GM12878 (cell line): ENCODE results near the gene DYDC2. TPM values are rescaled to one million over a fixed set of nuclear protein-coding genes. Genes with fewer than 3 reads are reported as not detected.

Experiments used
- ATAC-seq: fragments of 200-7000 bp; cut with Tn5 transposase; 3 replicates; pipeline ENCODE4 v1.9.1; 2020; ENCODE audit warnings: mild to moderate bottlenecking, moderate library complexity
- BruUV-seq: library from RNA; stranded (reverse); fragments of 400-500 nt; replicated peaks from 2 replicates; lab custom pipeline; 2021; lab: Mats Ljungman, UMichigan
- CTCF ChIA-PET: fragments of 300-600 bp; sonication (Branson Sonifier 250); formaldehyde crosslinking; extraction: SDS; loops from one replicate; lab custom pipeline; 2021; ENCODE audit warnings: inconsistent platforms; lab: Yijun Ruan, JAX
- POLR2A ChIA-PET: fragments of 350-600 bp; formaldehyde crosslinking; extraction: SDS; loops from one replicate; lab custom pipeline; 2021; ENCODE audit warnings: inconsistent platforms; lab: Charles Lee
- RAD21 ChIA-PET: fragments of 300-600 bp; sonication (Branson Sonifier 250); formaldehyde crosslinking; loops from one replicate; lab custom pipeline; 2023; ENCODE audit warnings: antibody characterized with exemption; ENCODE audit not compliant: unreplicated experiment; lab: Charles Lee
- SMC1A ChIA-PET: fragments of 300-600 bp; sonication (Branson Sonifier 250); formaldehyde crosslinking; loops from one replicate; lab custom pipeline; 2023; ENCODE audit not compliant: unreplicated experiment, uncharacterized antibody; lab: Charles Lee
- DNase-seq: peaks from one replicate; pipeline ENCODE4 v3.0.0-alpha.2; 2011; ENCODE audit warnings: low read depth, low spot score
- FAIRE-seq: peaks from 3 replicates; lab custom pipeline; 2011; peaks lifted over from hg19 to GRCh38; lab: Jason Lieb, UNC
- H2AFZ ChIP-seq: 2 replicates; pipeline ENCODE4 v1.6.0; 2011; ENCODE audit warnings: low read depth, low read length, control low read depth; ENCODE audit not compliant: control insufficient read depth
- H3K27ac ChIP-seq: 2 replicates; pipeline ENCODE4 v1.5.1; 2011; ENCODE audit warnings: control low read depth; ENCODE audit not compliant: control insufficient read depth, insufficient read depth
- H3K27me3 ChIP-seq, 2 experiments: replicated peaks in 1 of 2; 2 replicates each; pipeline versions ENCODE4 v1.6.0 to v1.6.1; 2011; ENCODE audit warnings: low read length in 1 of 2; ENCODE audit not compliant: control insufficient read depth in 2 of 2, insufficient read depth in 2 of 2
- H3K36me3 ChIP-seq, 2 experiments: 2 replicates each; pipeline ENCODE4 v1.5.1; 2011; ENCODE audit warnings: low read length in 1 of 2; ENCODE audit not compliant: control insufficient read depth in 2 of 2, insufficient read depth in 2 of 2
- H3K4me1 ChIP-seq: 2 replicates; pipeline ENCODE4 v1.6.1; 2011; ENCODE audit warnings: mild to moderate bottlenecking, low read length, moderate library complexity, mixed read lengths; ENCODE audit not compliant: control insufficient read depth, insufficient read depth
- H3K4me2 ChIP-seq: 2 replicates; pipeline ENCODE4 v1.6.0; 2011; ENCODE audit warnings: control low read depth; ENCODE audit not compliant: control insufficient read depth, insufficient read depth
- H3K4me3 ChIP-seq: fragments of 200-600 bp; sonication (generic); 2 replicates; pipeline ENCODE4 v1.5.1; 2016
- H3K79me2 ChIP-seq: 2 replicates; pipeline ENCODE4 v1.6.0; 2011; ENCODE audit warnings: low read length; ENCODE audit not compliant: control insufficient read depth, insufficient read depth
- H3K9ac ChIP-seq: 2 replicates; pipeline ENCODE4 v1.8.0; 2011; ENCODE audit warnings: low read length, control low read depth, mixed read lengths; ENCODE audit not compliant: control insufficient read depth, insufficient read depth
- H3K9me3 ChIP-seq: replicated peaks from 3 replicates; pipeline ENCODE4 v1.5.1; 2011; ENCODE audit warnings: mild to moderate bottlenecking, low read length; ENCODE audit not compliant: control insufficient read depth, insufficient read depth
- H4K20me1 ChIP-seq: 2 replicates; pipeline ENCODE4 v1.6.0; 2011; ENCODE audit not compliant: control insufficient read depth, insufficient read depth
- BCL11A ChIP-seq: IDR thresholded peaks from 2 replicates; pipeline ENCODE4 v1.6.1; 2011; ENCODE audit warnings: low read depth, low read length
- CBFB ChIP-seq: IDR thresholded peaks from 2 replicates; pipeline ENCODE4 v1.6.1; 2016; ENCODE audit warnings: antibody characterized with exemption, low read depth
- CEBPB ChIP-seq, 2 experiments: fragments of 150-350 bp in 1 of 2; IDR thresholded peaks; 2 replicates each; pipeline ENCODE4 v1.6.1; 2012 to 2014; ENCODE audit warnings: low read depth in 2 of 2, low read length in 2 of 2, borderline replicate concordance in 1 of 2, inconsistent platforms in 1 of 2
- CEBPZ ChIP-seq: fragments of 150-350 bp; IDR thresholded peaks from 2 replicates; pipeline ENCODE4 v1.6.1; 2016; ENCODE audit warnings: low read depth, low read length
- DPF2 ChIP-seq: fragments of 450-650 bp; IDR thresholded peaks from 2 replicates; pipeline ENCODE4 v1.6.1; 2017; ENCODE audit warnings: mild to moderate bottlenecking
- ESRRA ChIP-seq: IDR thresholded peaks from 2 replicates; pipeline ENCODE4 v1.6.1; 2012; ENCODE audit warnings: mild to moderate bottlenecking, low read length, improper control_type of control experiment
- IRF5 ChIP-seq: fragments of 450-650 bp; IDR thresholded peaks from 2 replicates; pipeline ENCODE4 v1.6.1; 2017; ENCODE audit warnings: borderline replicate concordance
- KDM1A ChIP-seq: fragments of 200-600 bp; sonication (generic); IDR thresholded peaks from 2 replicates; pipeline ENCODE4 v1.6.1; 2016; ENCODE audit warnings: borderline replicate concordance
- MXI1 ChIP-seq: fragments of 150-350 bp; IDR thresholded peaks from 2 replicates; pipeline ENCODE4 v1.6.1; 2011; ENCODE audit warnings: low read depth, mild to moderate bottlenecking, inconsistent platforms, low read length, improper control_type of control experiment
- PAX8 ChIP-seq: fragments of 450-650 bp; IDR thresholded peaks from 2 replicates; pipeline ENCODE4 v1.6.1; 2017; ENCODE audit warnings: mild to moderate bottlenecking, moderate library complexity
- PBX3 ChIP-seq: IDR thresholded peaks from 2 replicates; pipeline ENCODE4 v1.6.1; 2011; ENCODE audit warnings: mild to moderate bottlenecking, low read depth, low read length, moderate library complexity; ENCODE audit not compliant: insufficient replicate concordance
- ZNF207 ChIP-seq: fragments of 450-650 bp; IDR thresholded peaks from 2 replicates; pipeline ENCODE4 v1.6.1; 2014; ENCODE audit warnings: antibody characterized with exemption, mild to moderate bottlenecking, borderline replicate concordance
- ZNF217 ChIP-seq: fragments of 450-650 bp; IDR thresholded peaks from 2 replicates; pipeline ENCODE4 v1.6.1; 2017; ENCODE audit warnings: antibody characterized with exemption, mild to moderate bottlenecking
- ZNF274 ChIP-seq: IDR thresholded peaks from one replicate; pipeline ENCODE4 v1.8.0; 2011; ENCODE audit not compliant: insufficient read length, insufficient read depth
- WGBS: methylation state at CpG from one replicate; pipeline ENCODE4 v1.1.6; 2016; ENCODE audit warnings: low lambda C conversion rate; ENCODE audit not compliant: insufficient replicate concordance, insufficient coverage; ENCODE audit errors: missing lambda C conversion rate; 5-methylcytosine and 5-hydroxymethylcytosine counted together
- in situ Hi-C: fragments of 300-500 bp; cut with MboI; formaldehyde crosslinking; loops from 9 replicates; pipeline ENCODE4 v1.14.3; 2018; ENCODE audit warnings: mixed read lengths
- intact Hi-C: fragments of 100-400 bp; cut with micrococcal nuclease; formaldehyde crosslinking; loops from one replicate; pipeline ENCODE4 v1.14.2; 2022; ENCODE audit not compliant: unreplicated experiment
- polyA plus RNA-seq, 11 experiments: library from polyadenylated mRNA; depleted of rRNA in 4 of 11; unstranded in 6 of 11; stranded (reverse) in 5 of 11; fragments of >200 nt; fragmentation: Nextera tagmentation in 4 of 11; fragmentation: Illumina TruSeq in 1 of 11; extraction: Ambion mirVana in 4 of 11; extraction: Trizol in 1 of 11; gene quantifications; 1 replicate in 1 of 11; 2 replicates in 10 of 11; pipeline versions ENCODE4 v1.2.1 to v1.2.3, GENCODE V29; 2011 to 2016; ENCODE audit warnings: inconsistent platforms in 2 of 11, missing spikeins in 2 of 11, low read depth in 1 of 11
- total RNA-seq, 4 experiments: library from RNA; depleted of rRNA in 3 of 4; stranded (reverse); fragments of >200 nt in 3 of 4; fragmentation: Illumina TruSeq in 1 of 4; extraction: Trizol in 1 of 4; gene quantifications; 2 replicates each; pipeline versions ENCODE4 v1.2.1 to v1.2.3, GENCODE V29; 2013 to 2021

DYDC2 gene
- total and polyA plus RNA-seq, 10 of the 15 experiments (the other 5 are each of a cell fraction or from before 2014, with no cell fraction given) = 0.18 TPM; not detected in 9

- ChIA-PET RAD21 (no interaction called here), SMC1A (no interaction called here), CTCF (no interaction called here), POLR2A (no interaction called here)
- H2AFZ ChIP-seq = no peak overlapping the region
- FAIRE-seq (no peak), ATAC-seq (no peak), DNase-seq (no peak)
- no peak overlapping the region for H3K4me2 ChIP-seq
- no peak overlapping the region for H3K27ac ChIP-seq
- H3K4me1 ChIP-seq = no peaks in the 10 kb centered on the region
- no peaks in the 10 kb centered on the region for H4K20me1 ChIP-seq
- H3K9ac ChIP-seq = no peak overlapping the region
- H3K79me2 ChIP-seq = no peaks in the 10 kb centered on the region
- no peaks in the 10 kb centered on the region for H3K9me3 ChIP-seq
- 0% methylated on average over 1 of the region's 1 CpG for WGBS
- no peak overlapping the region for H3K4me3 ChIP-seq
- in situ Hi-C loops (no loop called here), intact Hi-C loops (no loop called here)
- peaks cover 0 to 3% of the 10 kb centered on the region in 2 experiments; a peak in 1 of 4 replicates for H3K27me3 ChIP-seq
- TF ChIP-seq PAX8 (no peak), IRF5 (no peak), MXI1 (no peak), CEBPB (IDR thresholded peaks at IDR 0.05; ENCODE audit: borderline replicate concordance in 1 of 2, low read depth in 2 of 2, low read length in 2 of 2) (no peak), DPF2 (no peak), ZNF207 (no peak), CBFB (no peak)
- H3K36me3 ChIP-seq = no peaks in the 10 kb centered on the region
- no TSS peak for BruUV-seq
Observed at GRCh38 chr10:80344276-80344675, 12.3 kb upstream of the DYDC2 start.

- Histone ChIP-seq H2AFZ (no peak overlapping the region), H3K4me2 (no peak overlapping the region), H3K9me3 (no peaks in the 10 kb centered on the region), H3K9ac (no peak overlapping the region), H3K4me3 (no peak overlapping the region), H3K4me1 (no peaks in the 10 kb centered on the region), H4K20me1 (no peaks in the 10 kb centered on the region), H3K36me3 (no peaks in the 10 kb centered on the region), H3K27me3 (peaks cover 0 to 3% of the 10 kb centered on the region in 2 experiments; a peak in 1 of 4 replicates), H3K27ac (no peak overlapping the region), H3K79me2 (no peaks in the 10 kb centered on the region)
- DNase-seq = no peak
- SMC1A ChIA-PET = no interaction called here
- RAD21 ChIA-PET = no interaction called here
- ATAC-seq = no peak
- BruUV-seq = no TSS peak
- in situ Hi-C loops = no loop called here
- intact Hi-C loops = no loop called here
- CTCF ChIA-PET = no interaction called here
- no peak for FAIRE-seq
- POLR2A ChIA-PET = no interaction called here
- WGBS = 13% methylated on average over 2 of the region's 2 CpGs
- TF ChIP-seq KDM1A (no peak), PBX3 (no peak), BCL11A (no peak), ESRRA (no peak), ZNF217 (no peak), CEBPZ (no peak), ZNF274 (no peak), CBFB (no peak)
Observed at GRCh38 chr10:80344912-80345311, 11.7 kb upstream of the DYDC2 start.
